Islet of Langerhans (tissue), 1 donor: ENCODE measurements around the gene TNFAIP2.
"Not testable (repeated sequence)": the region's sequence is repeated elsewhere in the genome, so short reads cannot be mapped to it uniquely, and the experiment has no call there.

Experiments
- FAIRE-seq: peaks from one replicate; lab custom pipeline; 2011; peaks lifted over from hg19 to GRCh38; lab: Jason Lieb, UNC

Gene TNFAIP2

GRCh38 chr14:103107941-103108748 is 15.1 kb upstream of the TNFAIP2 start:
- no peak for FAIRE-seq

DNA sequence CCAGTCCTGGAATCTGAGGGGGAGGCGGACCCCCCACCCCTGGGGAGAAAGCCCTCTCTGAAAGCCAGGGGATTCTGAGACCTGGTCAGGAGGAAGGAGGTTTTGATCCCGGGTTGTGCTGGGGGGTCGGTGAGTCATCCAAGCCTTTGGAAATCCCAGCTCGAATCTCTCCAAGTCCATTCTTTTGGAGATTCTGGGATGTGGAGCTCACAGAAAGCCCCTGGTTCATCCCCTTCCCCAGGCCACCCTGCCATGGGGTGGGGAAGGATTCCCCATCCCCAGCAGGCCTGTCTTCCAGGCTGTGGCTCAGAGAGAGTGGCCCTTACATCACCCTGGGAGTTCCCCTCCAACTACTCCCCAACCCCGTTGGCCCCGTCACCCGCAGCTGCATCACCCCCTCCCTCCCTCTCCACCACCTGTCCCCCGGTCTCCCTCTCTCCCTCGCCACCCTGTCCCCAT is 14.5 kb upstream of the TNFAIP2 start:
- no peak for FAIRE-seq

- FAIRE-seq: no peak
Observed at GRCh38 chr14:103109535-103110441, 13.5 kb upstream of the TNFAIP2 start.

GRCh38 chr14:103110681-103111231 is 12.5 kb upstream of the TNFAIP2 start:
- FAIRE-seq: no peak

DNA sequence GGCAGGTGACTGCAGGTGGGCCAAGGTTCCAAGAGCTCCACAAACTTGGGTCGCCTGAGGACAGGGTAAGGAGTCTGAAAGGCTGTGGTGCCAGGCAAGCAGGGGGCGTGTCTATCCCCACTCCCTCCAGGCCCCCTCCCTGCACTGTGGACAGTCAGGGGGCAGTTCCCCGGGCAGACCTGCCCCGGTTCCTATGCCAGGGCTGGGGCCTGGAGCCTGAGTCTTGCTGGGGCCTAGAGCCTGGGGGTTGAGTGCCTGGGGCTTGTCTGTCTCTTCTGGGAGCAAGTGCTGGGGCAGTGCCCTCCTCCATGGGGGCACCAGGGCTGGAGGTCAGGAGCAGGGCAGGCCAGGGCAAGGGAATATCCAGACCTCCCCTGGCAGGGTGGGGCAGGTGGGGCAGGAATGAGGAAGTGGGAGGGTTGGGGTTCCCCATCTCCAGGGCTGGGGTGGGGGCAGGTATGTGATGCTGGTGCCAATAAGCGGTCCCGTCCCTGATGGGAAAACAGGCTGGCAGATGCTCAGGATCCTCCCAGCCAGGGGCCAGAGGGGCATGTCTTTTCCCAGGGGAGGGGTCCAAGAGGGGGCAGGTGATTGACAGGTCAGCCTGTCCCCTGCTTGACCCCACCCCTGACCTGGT is 11.9 kb upstream of the TNFAIP2 start:
- FAIRE-seq: no peak

GRCh38 chr14:103112400-103113243 is 10.6 kb upstream of the TNFAIP2 start:
- FAIRE-seq: no peak

- FAIRE-seq: no peak
Observed at GRCh38 chr14:103113303-103113702, 10.0 kb upstream of the TNFAIP2 start.

DNA sequence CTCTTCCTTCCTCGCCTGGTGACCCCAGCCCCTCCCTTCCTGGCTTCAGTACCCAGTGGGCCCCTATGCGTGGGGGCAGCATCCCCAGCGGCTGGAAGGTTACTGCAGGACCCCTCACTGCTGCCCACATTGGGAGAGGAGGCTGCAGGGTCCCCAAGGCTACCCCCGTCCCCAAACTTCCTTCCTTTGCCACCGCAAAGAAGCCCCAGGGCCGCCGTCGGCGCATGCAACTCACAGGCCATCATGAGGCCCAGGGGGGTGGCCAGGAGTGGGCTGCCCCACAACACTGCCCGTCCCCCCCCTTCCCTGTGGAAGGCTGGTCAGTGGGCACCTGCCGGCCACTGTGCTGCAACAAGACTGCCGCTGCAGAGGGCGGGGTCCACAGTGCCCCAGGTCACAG is 9.5 kb upstream of the TNFAIP2 start:
- FAIRE-seq: no peak

DNA sequence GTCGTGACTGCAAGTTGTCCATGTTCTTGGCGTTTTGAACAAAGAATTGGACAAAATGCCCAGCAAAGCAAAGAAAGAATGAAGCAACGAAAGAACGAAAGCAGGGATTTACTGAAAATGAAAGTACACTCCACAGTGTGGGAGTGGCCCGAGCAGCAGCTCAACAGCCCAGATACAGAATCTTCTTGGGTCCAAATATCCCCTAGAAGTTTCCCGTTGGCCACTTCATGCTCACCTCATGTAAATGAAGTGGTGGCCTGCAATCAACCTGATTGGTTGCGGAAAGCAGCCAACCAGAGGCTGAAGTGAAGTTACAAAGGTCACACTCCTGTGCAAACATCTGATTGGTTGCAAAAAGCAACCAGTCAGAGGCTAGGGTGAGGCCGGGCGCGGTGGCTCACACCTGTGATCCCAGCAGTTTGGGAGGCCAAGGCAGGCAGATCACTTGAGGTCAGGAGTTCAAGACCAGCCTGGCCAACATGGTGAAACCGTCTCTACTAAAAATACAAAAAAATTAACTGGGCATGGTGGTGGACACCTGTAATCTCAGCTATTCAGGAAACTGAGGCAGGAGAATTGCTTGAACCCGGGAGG is 8.1 kb upstream of the TNFAIP2 start:
- not testable (repeated sequence) for FAIRE-seq

GRCh38 chr14:103115845-103116572 is 7.3 kb upstream of the TNFAIP2 start:
- no peak for FAIRE-seq

- no peak for FAIRE-seq
Observed at GRCh38 chr14:103116636-103117035, 6.6 kb upstream of the TNFAIP2 start.

DNA sequence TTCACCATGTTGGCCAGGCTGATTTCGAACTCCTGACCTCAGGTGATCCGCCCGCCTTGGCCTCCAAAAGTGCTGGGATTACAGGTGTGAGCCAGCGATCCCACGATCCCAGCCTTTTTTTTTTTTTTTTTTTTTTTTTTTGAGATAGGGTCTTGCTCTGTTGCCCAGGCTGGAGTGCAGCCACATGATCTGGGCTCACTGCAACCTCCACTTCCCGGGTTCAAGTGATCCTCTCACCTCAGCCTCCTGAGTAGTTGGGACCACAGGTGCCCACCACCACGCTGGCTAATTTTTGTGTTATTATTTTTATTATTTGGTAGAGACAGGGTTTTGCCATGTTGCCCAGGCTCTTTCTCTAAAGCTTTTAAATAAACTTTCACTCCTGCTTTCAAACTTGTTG is 5.8 kb upstream of the TNFAIP2 start:
- not testable (repeated sequence) for FAIRE-seq

DNA sequence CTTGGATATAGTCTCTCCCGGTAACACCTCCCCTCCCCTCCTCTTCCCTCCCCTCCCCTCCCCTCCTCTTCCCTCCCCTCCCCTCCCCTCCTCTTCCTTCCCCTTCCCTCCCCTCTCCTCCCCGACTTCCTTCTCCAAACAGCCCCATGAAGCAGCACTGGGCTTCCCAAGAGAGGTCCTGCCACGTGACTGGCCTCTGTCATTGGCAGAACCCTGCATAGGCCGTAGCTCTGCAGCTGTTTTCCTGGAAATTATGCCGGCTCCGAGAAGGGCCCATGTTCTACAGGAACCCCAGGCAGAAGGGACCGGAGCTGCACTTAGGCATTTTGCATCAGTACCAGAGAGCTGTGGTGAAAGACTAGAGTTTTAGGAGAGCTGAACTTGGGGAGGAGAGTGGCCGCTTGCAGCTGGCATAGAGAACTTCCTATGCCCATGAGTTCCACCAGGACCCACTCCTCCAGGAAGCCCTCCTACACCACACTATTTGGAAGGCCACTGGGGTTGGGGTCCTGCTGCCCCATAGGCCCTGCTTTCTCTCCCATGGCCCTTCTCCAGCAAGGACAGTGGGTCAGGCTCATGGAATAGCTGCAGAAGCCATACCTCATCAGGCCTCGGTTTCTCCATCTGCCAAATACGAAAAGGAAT is 5.1 kb upstream of the TNFAIP2 start:
- FAIRE-seq: no peak

DNA sequence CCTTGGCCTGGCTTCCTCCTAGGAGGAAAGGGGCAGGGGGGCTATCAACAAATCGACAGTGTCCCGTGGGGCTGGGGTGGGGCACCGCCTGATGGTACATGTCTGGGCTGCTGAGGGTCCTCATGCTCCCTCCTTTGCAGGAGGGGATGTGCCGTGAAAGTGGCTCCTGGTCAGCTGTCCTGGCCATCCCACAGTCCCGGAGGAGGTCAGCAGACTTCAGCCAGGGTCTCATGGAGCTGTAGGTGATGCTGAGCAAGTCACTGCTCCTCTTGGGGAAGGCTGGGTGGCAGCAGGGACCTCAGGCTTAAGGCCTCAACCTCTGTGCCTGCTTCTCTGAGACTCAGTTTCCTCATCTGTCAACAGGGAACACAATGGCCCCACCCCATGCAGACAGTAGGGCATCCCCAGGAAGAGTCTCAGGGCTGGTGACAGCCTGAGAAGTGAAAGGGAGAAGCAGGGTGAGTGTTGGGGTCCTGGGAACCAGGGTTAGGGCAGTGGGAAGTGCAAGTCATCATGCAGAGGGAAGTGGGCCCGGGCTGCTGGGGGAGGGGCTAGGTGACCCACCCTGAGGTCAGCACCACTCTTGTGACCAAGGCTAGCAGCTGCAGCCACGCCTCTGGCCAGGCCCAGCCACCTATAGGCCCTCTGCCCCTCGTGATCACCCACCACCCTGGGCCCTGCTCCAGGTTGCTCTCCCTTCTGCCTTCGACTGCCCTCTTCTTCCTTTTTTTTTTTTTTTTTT is 4.4 kb upstream of the TNFAIP2 start:
- FAIRE-seq: no peak

- FAIRE-seq: not testable (repeated sequence)
Observed at GRCh38 chr14:103119527-103119926, 3.7 kb upstream of the TNFAIP2 start.

GRCh38 chr14:103121121-103121845 is 2.0 kb upstream of the TNFAIP2 start:
- FAIRE-seq: no peak

- FAIRE-seq: no peak
Observed at GRCh38 chr14:103121846-103122584, 1.2 kb upstream of the TNFAIP2 start.

- FAIRE-seq: no peak
Observed at GRCh38 chr14:103122585-103122946, 695 bp upstream of the TNFAIP2 start.
